Stimulated activated CD8-positive, alpha-beta memory T cell treated with anti-CD3 and anti-CD28 coated beads, Interleukin-7, amount 100 ng/mL, for 24 hours (primary cell): Measurements from ENCODE around the gene DAZL.

Experiments used
- DNase-seq: peaks from one replicate; pipeline ENCODE4 v3.0.0-alpha.2; 2020; ENCODE audit warnings: low read depth

DAZL gene

DNA sequence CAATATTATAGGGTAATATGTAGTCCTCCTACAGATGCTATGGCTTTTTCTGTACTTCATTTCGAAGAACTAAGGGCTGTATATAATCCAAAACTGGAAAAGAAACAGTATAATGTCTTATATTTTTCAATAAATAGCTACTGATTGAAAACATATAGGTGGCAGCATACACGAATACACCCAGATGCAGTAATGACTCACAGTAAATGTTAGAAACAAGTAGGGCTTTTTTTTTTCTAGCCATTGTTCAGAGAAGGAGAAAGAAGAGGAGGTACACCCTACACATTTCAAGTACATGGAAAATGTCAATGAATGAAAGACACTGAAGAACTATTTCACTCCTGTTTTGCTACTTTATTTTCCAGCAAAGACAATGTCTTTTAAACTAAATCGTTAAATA lies 9.4 kb downstream of the DAZL start:
- DNase-seq: no peak

- DNase-seq: no peak
Observed at GRCh38 chr3:16589867-16590624, 15.2 kb downstream of the DAZL start.

GRCh38 chr3:16589120-16589519 lies 16.1 kb downstream of the DAZL start:
- DNase-seq: no peak

DNA sequence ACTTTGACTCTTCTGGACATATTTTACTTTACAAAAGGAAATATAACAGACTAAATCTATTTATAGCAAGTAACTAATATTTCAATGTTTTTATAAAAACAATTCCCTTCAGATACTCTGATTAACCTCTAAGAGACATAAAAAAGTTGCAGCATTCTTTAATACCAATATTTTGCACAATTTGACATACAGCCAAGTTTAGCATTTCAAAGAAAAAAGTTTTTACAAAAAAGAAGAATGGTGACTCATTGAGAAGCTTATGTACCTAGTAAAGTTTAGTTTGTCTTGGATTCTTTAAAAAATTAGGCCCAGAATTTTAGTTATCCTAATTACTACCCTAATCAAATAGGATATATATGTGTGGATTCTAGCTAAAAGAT lies 17.6 kb downstream of the DAZL start:
- DNase-seq: no peak

DNA sequence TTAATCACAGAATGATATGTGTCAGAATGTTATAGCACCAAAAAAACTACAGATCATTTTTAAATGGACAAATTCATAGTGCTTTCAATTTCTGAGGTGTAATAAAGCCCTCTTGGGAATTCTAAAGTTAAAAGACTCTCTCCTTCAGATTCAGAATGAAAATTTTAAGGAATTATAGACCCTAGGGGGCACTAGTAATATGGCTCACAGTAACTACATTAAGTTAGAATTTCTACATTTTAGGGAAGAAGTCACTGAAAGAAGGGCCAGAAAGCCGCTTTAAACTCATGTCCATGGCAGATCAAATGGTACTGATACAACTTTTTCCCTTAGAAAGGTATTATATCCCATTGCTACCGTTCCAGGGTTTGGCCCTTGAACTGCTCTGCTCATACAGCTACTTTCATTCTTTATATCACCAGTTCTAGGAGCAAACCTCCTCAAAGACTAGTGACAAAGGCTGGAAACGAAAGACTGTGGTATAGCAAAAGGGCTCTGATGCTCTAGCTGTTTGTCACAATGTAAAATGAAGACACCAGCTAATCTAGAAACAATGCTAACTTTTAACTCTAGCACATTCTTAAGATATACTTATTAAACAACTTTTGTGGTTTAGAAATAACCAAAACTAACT lies 18.1 kb downstream of the DAZL start:
- no peak for DNase-seq

DNA sequence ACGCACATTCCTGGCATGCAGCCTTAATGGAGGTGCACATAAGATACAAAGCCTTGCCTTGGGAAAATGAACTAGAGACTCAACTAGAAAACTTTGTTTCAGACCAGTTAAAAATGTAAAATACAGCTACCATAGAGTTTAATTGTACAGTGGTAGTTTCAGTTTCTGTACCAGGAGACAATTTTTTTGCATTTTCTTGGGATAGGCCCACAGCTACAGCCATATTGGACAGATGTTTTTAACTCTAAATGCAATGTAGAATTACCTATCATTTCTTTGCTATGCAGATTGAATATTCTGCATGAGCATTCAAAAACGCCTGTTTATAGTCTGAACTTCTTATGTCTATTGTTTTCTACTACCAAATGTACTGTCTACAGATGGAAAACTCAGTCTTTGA lies 20.3 kb downstream of the DAZL start:
- DNase-seq: no peak

DNA sequence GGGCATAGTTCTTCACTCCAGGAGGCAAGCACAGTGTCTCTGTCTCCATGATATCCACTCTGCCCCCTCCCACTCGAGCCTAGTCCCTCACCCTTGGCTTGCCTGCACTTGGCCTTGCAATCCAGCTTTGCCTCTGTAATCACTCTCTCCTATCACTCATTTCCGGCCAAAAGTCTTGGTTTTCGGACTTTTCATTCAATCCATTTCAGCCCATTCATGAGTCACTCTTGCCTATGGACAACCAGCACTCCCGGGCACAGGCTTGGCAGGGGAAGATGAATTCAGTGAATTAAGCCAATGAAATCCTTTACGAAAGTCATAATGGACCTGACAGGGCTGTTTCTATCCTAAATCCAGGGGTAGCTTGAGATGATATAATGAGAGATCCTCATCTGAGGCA lies 21.7 kb downstream of the DAZL start:
- DNase-seq: no peak

GRCh38 chr3:16570113-16570512 lies 35.1 kb downstream of the DAZL start:
- DNase-seq: no peak

DNA sequence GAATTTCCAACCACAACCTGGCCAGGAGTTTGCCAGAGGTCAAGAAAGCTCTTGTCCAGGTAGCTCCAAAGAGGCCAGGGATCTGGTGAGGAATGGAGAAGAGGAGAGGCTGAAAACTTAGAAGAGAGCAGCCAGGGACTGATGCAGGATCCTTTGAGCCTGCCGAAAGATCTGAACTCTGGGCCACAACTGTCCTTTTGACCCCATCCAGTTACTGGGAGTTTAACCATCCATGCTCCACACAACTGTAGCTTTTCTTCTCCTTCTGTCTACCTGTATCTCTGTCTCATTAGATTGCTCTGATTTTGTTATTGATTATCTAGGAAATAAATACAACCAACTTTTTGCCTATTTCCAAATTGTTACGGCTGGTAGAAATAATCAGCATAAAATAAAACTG lies 36.7 kb downstream of the DAZL start:
- no peak for DNase-seq

GRCh38 chr3:16568115-16568514 lies 37.1 kb downstream of the DAZL start:
- DNase-seq: no peak

GRCh38 chr3:16559653-16560365 lies 45.4 kb downstream of the DAZL start:
- DNase-seq: no peak

DNA sequence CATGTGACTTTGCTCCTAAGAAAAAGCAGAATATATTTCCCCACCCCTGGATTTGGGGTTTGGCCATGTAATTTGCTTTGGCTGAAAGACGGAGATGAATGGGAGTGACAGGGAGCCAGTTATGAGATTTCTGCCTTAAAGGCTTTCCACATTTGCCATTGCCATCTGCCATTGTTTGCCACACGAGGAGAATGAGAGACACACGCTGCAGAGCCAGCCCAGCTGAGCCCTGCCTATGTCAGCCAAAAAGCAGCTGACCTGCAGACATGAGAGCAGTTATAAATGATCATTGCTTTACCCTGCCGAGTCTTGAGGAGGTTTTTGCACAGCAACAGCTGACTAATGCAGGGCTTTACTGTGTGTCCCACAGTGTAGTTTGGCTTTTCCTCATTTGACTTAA lies 51.1 kb downstream of the DAZL start:
- no peak for DNase-seq

DNA sequence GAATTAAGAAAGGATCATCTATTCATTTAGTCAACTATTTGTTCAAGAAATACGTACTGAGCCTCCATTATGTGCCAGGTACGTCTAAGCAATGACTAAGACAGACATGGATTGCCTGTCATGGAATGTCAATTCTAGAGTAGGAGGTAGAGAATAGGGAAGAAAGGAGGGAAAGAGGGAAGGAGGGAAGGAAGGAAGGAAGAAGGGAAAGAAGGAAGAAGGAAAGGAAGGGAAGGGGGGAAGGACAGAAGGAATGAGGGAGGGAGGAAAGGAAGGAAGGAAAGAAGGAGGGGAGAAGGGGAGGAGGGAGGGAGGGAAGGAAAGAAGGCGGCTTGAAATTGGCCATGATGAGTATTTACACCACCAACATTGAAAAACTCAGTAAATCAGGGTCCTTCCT lies 52.5 kb downstream of the DAZL start:
- DNase-seq: no peak

- no peak for DNase-seq
Observed at GRCh38 chr3:16551342-16551976, 53.8 kb downstream of the DAZL start.

DNA sequence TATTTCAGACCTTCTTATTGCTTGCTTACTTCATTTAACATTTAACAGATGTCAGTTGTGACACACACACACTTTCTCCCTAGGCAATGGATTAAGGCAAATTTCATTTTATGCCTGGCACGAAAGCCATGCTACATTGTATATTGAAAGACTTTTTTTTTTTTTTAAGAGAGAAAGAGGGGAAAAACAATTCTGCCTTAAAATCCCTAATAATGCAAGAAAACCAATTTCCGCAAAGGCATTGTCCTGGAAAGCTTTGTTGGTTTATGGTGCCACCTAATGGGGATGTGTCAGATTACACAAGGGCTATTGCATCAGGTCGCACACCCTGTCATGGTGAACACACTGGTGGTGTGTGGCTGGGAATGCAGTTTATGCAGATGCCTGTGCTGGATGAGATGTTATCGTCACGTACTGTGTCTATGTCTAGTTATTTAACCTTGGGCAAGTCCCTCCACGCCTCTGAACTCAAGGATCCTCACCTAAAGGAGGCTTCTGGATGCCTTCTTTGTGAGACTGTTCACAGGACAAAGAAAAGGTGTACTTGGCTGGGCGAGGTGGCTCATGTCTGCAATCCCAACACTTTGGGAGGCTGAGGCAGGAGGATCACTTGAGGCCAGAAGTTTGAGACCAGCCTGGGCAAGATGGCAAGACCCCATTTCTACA lies 54.4 kb downstream of the DAZL start:
- peak; percentile 26 for DNase-seq

DNA sequence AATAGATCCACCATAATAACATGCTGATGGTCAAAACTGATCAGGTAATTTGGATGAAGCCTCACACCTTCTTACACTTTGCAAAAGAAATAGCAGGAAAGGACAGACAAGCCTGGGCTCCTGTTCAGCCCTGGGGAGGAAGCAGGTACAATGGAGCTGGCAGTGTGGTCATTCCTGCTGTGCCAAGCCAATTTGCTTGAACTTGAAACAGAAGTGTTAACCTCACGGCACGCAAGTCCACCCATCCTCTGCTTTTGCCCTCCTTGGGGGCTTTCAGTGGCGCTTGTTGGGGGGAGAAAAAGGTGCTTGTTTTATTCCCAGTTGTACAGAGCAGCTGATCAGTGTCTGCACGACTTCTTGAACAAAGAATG lies 54.9 kb downstream of the DAZL start:
- DNase-seq: no peak

DNA sequence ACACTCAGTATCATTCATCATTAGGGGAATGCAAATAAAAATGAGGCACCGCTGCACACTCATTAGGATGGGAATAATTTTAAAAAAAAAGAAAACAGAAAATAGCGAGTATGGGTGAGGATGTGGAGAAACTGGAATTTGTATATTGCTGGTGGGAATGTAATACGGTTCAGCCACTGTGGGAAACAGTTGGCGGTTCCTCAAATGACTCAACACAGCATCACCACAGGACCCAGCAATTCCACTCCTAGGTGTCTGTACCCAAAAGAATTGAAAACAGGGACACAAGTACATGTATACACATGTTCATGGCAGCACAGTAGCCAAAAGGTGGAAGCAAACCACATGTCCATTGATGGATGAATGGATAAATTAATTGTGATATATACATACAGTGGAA lies 56.5 kb downstream of the DAZL start:
- no peak for DNase-seq

DNA sequence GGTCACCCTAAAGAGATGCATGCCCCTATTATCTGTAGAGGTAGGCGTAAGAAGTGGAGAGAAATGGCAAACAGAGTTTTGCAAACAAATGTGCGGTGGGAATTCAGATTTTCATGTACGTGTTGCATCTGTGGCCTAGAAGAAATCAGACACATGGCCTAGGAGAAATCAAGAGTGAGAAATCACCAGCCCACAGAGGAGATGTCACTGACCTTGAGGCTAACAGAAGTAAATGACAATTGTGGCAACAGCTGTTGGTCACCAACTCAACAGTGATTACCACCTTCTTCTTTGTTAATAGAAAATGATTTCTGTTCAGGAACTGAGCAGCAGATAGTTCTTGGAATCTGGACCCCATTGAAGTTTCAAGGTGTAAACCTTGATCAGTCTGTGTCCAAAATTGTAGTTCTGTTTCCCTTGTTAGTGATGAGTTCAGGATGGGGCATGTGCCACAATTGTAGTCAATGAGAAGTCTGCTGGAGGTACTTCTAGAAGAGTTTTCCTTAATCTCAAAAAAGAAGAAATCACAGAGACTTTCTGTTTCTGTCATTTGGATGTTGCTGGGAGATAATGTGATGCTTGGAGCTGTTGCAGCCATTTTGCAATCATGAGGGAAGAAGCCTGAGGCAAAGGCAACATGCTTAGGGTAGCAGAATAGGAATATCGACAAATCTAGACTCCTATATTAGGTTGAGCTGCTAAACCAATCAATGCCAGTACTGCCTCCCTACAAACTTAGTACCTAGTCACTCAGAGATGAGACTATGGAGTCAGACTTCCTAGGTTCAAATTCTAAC lies 57.5 kb downstream of the DAZL start:
- no peak for DNase-seq

DNA sequence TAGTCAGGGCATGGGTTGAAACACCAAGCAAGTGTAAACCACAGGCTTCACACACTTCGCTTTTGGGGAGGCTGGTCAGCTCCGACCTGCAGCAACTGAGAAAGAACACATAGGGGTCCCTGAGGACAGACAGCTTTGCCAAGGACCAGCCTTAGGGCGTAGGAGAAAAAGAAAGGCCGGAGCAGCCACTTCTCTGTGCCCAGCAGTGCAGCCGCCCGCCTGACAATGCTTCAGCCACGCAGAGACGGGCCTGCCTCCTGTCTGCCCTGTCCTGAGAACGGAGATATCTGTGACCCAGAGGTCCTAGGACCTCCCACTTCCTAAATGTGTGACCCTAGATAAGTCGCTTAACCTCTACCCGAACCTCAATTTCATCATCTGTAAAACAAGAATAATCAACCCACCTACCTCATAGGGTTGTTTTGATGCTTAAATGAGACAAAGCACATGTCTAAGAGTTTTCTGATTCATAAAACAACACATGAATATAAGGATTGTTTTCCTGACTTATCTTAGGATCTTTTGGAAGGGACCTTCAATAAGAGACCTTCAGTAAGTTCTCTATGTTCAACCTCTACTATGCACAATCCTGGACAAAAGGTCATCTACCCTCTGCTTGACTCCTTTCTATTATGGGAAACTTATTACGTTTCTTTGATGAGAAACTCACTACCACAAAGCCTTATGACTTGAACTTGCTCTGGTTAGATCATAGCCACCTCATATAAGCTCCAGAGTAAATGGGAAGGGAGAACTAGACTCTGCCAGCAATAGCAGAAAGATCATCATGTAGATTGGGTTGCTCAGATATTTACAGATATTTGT lies 58.8 kb downstream of the DAZL start:
- no peak for DNase-seq

GRCh38 chr3:16545413-16546185 lies 59.6 kb downstream of the DAZL start:
- DNase-seq: no peak
